ENCODE data around the gene IBTK.
"Not testable (repeated sequence)": the region's sequence is repeated elsewhere in the genome, so short reads cannot be mapped to it uniquely, and the experiment has no call there.

The IBTK gene

GRCh38 chr6:82131441-82131840 lies 116.1 kb downstream of the IBTK start:
- FAIRE-seq = no peak
- no peak for TF ChIP-seq POLR2A (IDR thresholded peaks at IDR 0.05; ENCODE audit: low read depth, low read length)
- TF ChIP-seq POLR2AphosphoS5 (IDR thresholded peaks at IDR 0.05; ENCODE audit: low read depth, low read length) = no peak
- TF ChIP-seq POU2F2 (IDR thresholded peaks at IDR 0.05; ENCODE audit: low read depth, low read length) = no peak
- no peak for TF ChIP-seq PAX5 (IDR thresholded peaks at IDR 0.05; ENCODE audit: insufficient read depth, low read length, severe bottlenecking)
- TF ChIP-seq SPI1 (IDR thresholded peaks at IDR 0.05; ENCODE audit: low read depth, low read length) = no peak
- no peak for TF ChIP-seq TAF1 (IDR thresholded peaks at IDR 0.05; ENCODE audit: low read depth, low read length)
- DNase-seq (ENCODE audit: insufficient read length, low spot score) = no peak

- FAIRE-seq = no peak
- TF ChIP-seq POLR2A (IDR thresholded peaks at IDR 0.05; ENCODE audit: low read depth, low read length) (no peak), POU2F2 (IDR thresholded peaks at IDR 0.05; ENCODE audit: low read depth, low read length) (no peak), SPI1 (IDR thresholded peaks at IDR 0.05; ENCODE audit: low read depth, low read length) (no peak), TAF1 (IDR thresholded peaks at IDR 0.05; ENCODE audit: low read depth, low read length) (no peak), PAX5 (IDR thresholded peaks at IDR 0.05; ENCODE audit: insufficient read depth, low read length, severe bottlenecking) (no peak), POLR2AphosphoS5 (IDR thresholded peaks at IDR 0.05; ENCODE audit: low read depth, low read length) (no peak)
- DNase-seq (ENCODE audit: insufficient read length, low spot score) = no peak
These were observed 117.7 kb downstream of the IBTK start for GRCh38 chr6:82129797-82130196.

GRCh38 chr6:82128973-82129372 lies 118.6 kb downstream of the IBTK start:
- not testable (repeated sequence) for DNase-seq (ENCODE audit: insufficient read length, low spot score); FAIRE-seq

DNA sequence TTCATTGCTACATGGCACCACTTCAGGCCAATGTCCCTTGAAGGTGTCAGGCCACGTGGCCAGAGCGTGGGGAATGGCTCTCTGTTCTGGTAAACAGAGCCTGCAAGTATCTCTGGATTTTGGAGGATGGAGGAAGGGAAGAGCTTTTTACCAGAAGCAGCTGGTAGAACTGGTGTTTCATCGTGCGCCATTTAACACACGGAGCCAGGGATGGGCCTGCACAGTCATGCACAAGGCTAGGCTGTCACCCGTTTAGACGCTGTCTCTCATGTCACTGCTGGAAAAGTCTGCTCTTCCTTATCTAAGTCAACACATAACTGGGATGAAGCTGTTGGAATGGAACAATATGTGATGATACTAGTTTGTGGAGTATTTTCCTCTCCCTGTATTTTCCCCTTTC lies 123.9 kb downstream of the IBTK start:
- FAIRE-seq = no peak
- DNase-seq (ENCODE audit: insufficient read length, low spot score) = no peak
- TF ChIP-seq TAF1 (IDR thresholded peaks at IDR 0.05; ENCODE audit: low read depth, low read length) (no peak), POLR2A (IDR thresholded peaks at IDR 0.05; ENCODE audit: low read depth, low read length) (no peak), SPI1 (IDR thresholded peaks at IDR 0.05; ENCODE audit: low read depth, low read length) (no peak), POU2F2 (IDR thresholded peaks at IDR 0.05; ENCODE audit: low read depth, low read length) (no peak), PAX5 (IDR thresholded peaks at IDR 0.05; ENCODE audit: insufficient read depth, low read length, severe bottlenecking) (no peak), POLR2AphosphoS5 (IDR thresholded peaks at IDR 0.05; ENCODE audit: low read depth, low read length) (no peak)

Data from GM12891 (cell line).